ENCODE measurements around the gene ANKRD27.
"Not testable (repeated sequence)": the region's sequence is repeated elsewhere in the genome, so short reads cannot be mapped to it uniquely, and the experiment has no call there.

The ANKRD27 gene

DNA sequence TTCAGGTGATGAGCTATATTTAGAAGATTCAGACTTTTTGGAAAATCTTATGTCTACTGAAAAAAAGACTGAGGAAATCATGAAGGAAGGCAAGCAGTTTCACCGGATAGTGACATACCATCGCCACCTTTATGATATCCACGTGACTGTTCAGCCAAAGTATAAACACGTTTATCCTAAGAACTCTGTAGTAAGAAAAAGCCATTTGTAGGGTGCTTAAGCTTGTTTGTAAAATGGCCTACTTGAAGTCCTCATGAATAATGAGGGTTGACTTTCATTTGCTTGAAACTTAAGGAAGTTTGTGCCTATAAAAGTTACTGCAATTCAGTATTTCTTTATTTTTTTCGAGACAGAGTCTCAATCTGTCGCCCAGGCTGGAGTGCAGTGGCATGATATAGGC, 36.8 kb upstream of the ANKRD27 start:
- H3K4me3 ChIP-seq (ENCODE audit: low read depth, low read length): no peak overlapping the region
- TF ChIP-seq, protein P1, sequence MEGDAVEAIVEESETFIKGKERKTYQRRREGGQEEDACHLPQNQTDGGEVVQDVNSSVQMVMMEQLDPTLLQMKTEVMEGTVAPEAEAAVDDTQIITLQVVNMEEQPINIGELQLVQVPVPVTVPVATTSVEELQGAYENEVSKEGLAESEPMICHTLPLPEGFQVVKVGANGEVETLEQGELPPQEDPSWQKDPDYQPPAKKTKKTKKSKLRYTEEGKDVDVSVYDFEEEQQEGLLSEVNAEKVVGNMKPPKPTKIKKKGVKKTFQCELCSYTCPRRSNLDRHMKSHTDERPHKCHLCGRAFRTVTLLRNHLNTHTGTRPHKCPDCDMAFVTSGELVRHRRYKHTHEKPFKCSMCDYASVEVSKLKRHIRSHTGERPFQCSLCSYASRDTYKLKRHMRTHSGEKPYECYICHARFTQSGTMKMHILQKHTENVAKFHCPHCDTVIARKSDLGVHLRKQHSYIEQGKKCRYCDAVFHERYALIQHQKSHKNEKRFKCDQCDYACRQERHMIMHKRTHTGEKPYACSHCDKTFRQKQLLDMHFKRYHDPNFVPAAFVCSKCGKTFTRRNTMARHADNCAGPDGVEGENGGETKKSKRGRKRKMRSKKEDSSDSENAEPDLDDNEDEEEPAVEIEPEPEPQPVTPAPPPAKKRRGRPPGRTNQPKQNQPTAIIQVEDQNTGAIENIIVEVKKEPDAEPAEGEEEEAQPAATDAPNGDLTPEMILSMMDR (IDR thresholded peaks at IDR 0.05; ENCODE audit: low read depth, low read length, missing control alignments): no peak
- no peak for DNase-seq (ENCODE audit: low read depth)

DNA sequence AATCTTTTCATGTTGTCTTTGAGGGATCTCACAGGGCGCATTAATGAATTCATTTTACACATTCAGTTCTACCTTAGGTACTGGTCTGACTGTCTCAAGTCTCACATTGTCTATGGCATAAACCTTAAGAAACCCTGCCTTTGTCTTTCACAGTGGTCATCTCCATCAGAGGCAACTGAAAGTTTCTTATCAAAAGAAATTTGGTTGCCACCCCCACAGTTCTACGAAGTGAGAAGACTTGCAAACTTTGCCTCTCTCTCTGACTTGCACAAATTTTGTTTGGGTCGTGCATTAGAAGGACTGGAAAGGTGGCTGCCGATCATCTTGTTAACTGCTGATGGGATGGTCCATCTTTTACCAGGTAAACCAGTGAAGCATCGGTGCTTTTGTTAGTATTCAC, 34.1 kb upstream of the ANKRD27 start:
- no peak for DNase-seq (ENCODE audit: low read depth)
- TF ChIP-seq, protein P1 (IDR thresholded peaks at IDR 0.05; ENCODE audit: low read depth, low read length, missing control alignments): no peak
- no peak overlapping the region for H3K4me3 ChIP-seq (ENCODE audit: low read depth, low read length)

- no peak overlapping the region for H3K4me3 ChIP-seq (ENCODE audit: low read depth, low read length)
- TF ChIP-seq, protein P1 (IDR thresholded peaks at IDR 0.05; ENCODE audit: low read depth, low read length, missing control alignments): no peak
- DNase-seq (ENCODE audit: low read depth): no peak
Observed at GRCh38 chr19:32708457-32708856, 33.5 kb upstream of the ANKRD27 start.

DNA sequence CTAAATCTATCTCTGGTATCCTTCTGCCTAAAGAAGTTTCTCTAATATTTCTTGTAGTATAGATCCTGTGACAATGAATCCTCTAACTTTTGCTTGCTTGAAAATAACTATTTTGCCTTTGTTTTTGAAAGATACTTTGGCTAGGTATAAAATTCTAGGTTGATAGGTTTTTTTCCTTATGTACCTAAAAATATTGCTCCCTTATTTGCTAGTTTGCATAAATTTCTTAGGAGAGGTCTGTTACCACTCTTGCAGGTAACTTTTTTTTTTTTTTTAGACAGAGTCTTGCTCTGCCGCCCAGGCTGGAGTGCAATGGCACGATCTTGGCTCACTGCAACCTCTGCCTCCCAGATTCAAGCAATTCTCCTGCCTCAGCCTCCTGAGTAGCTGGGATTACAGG, 29.0 kb upstream of the ANKRD27 start:
- not testable (repeated sequence) for DNase-seq (ENCODE audit: low read depth); H3K4me3 ChIP-seq (ENCODE audit: low read depth, low read length)

DNA sequence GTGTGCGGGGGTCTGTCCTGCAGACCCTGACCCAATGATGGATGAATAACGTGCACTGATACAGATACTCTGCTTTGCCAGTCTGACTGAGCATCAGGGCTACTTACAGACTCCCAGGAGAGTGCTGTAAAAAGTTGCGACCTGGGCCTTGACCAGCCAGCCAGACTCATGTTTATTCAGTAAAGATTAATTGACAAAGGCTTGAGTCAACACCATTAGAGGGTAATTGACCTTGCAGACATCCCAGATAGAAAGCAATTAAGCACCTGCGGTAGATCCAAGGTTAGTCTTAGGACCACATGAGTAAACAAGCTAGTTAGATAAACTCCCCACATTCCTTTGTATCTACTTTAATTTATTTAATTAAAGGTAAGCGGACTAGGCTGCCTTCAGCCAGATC, 27.0 kb upstream of the ANKRD27 start:
- no peak for DNase-seq (ENCODE audit: low read depth)
- H3K4me3 ChIP-seq (ENCODE audit: low read depth, low read length): no peak overlapping the region
- TF ChIP-seq, protein P1 (IDR thresholded peaks at IDR 0.05; ENCODE audit: low read depth, low read length, missing control alignments): no peak

- DNase-seq (ENCODE audit: low read depth): not testable (repeated sequence)
Observed at GRCh38 chr19:32700129-32700528, 25.1 kb upstream of the ANKRD27 start.

GRCh38 chr19:32696771-32697170, 21.8 kb upstream of the ANKRD27 start:
- not testable (repeated sequence) for DNase-seq (ENCODE audit: low read depth)

More at GRCh38 chr19:32700129-32700528, 25.1 kb upstream of the ANKRD27 start:
- H3K4me3 ChIP-seq (ENCODE audit: low read depth, low read length): not testable (repeated sequence)

GRCh38 chr19:32695506-32695905, 20.5 kb upstream of the ANKRD27 start:
- not testable (repeated sequence) for H3K4me3 ChIP-seq (ENCODE audit: low read depth, low read length); DNase-seq (ENCODE audit: low read depth)

More at GRCh38 chr19:32696771-32697170, 21.8 kb upstream of the ANKRD27 start:
- H3K4me3 ChIP-seq (ENCODE audit: low read depth, low read length): not testable (repeated sequence)

- H3K4me3 ChIP-seq (ENCODE audit: low read depth, low read length); DNase-seq (ENCODE audit: low read depth): not testable (repeated sequence)
Observed at GRCh38 chr19:32694851-32695250, 19.9 kb upstream of the ANKRD27 start.

DNA sequence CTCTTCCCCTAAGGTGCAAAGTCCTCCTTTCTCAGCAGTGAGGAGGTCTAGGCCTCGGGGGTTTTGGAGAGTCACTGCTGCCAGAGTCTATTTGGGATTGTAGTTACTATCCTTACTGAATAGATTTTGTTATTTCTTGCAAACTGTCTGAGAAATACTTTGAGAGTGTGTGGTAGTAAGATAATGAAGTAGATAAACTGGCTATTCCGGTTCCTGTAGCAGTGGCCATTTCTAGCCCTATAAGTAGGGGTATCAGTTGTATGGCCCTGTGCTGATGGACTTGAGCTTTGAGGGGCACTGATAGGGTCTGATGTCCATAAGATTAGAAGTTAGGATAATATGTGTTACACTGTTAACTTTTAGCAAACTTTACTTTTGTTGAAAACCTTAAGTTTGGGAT, 19.3 kb upstream of the ANKRD27 start:
- peak overlapping the region; percentile 27; the same call in 1 of the 2 replicates for H3K4me3 ChIP-seq (ENCODE audit: low read depth, low read length)
- not testable (repeated sequence) for DNase-seq (ENCODE audit: low read depth)

DNA sequence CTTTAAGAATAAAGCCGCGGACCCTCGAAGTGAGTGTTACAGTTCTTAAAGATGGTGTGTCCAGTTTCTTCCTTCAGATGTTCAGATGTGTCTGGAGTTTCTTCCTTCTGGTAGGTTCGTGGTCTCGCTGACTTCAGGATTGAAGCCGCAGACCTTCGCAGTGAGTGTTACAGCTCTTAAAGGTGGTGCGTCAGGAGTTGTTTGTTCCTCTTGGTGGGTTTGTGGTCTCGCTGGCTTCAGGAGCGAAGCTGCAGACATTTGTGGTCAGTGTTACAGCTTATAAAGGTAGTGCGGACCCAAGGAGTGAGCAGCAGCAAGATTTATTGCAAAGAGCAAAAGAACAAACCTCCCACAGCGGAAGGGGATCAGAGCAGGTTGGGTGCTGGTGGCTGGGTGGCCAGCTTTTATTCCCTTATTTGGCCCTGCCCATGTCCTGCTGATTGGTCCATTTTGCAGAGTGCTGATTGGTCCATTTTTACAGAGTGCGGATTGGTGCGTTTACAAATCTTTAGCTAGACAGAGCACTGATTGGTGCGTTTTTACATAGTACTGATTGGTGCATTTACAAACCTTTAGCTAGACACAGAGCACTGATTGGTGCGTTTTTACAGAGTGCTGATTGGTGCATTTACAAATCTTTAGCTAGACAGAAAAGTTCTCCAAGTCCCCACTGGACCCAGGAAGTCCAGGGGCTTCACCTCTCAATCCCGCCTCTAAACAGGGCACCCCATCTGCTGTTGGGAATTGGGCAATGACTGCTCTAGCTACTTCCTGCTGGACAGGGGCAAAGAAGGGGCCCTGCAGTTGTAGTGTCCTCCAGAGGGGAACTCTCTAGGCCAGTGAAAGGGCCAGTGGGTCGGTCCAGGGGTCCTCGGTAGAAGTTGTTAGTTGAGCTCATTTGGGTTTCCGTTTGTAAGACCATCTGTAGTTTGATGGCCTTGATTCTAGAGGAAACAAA, 18.4 kb upstream of the ANKRD27 start:
- not testable (repeated sequence) for DNase-seq (ENCODE audit: low read depth)
- peak overlapping the region; percentile 69 for H3K4me3 ChIP-seq (ENCODE audit: low read depth, low read length)
